A673 (cell line): ENCODE results near the gene USP48. TPM values are rescaled to one million over a fixed set of nuclear protein-coding genes. Genes with fewer than 3 reads are reported as not detected.

Source experiments
- BruUV-seq: library from RNA; stranded (reverse); fragments of 400-500 nt; replicated peaks from 2 replicates; lab custom pipeline; 2021; lab: Mats Ljungman, UMichigan
- CTCF ChIA-PET: fragments of 300-600 bp; sonication (Branson Sonifier 250); formaldehyde crosslinking; loops from one replicate; lab custom pipeline; 2022; ENCODE audit warnings: antibody characterized with exemption; lab: Charles Lee
- POLR2A ChIA-PET: fragments of 300-600 bp; sonication (Branson Sonifier 250); formaldehyde crosslinking; loops from one replicate; lab custom pipeline; 2022; ENCODE audit warnings: antibody characterized with exemption; ENCODE audit not compliant: low non-redundant PET; lab: Charles Lee
- DNase-seq: peaks from one replicate; pipeline ENCODE4 v3.0.0-alpha.2; 2015; ENCODE audit warnings: low spot score
- H3K27ac ChIP-seq: fragments of 200-600 bp; sonication (generic); 2 replicates; pipeline ENCODE4 v1.5.1; 2016; ENCODE audit warnings: mixed run types, low read depth, mild to moderate bottlenecking, mixed read lengths, antibody characterized with exemption, low read length; ENCODE audit not compliant: poor library complexity, severe bottlenecking
- H3K27me3 ChIP-seq: fragments of 200-600 bp; sonication (generic); replicated peaks from 2 replicates; pipeline ENCODE4 v1.6.1; 2017; ENCODE audit warnings: mixed run types, low read depth, mild to moderate bottlenecking, mixed read lengths, antibody characterized with exemption, low read length; ENCODE audit not compliant: insufficient read depth, poor library complexity
- H3K36me3 ChIP-seq: fragments of 200-600 bp; sonication (generic); 2 replicates; pipeline ENCODE4 v1.6.1; 2016; ENCODE audit warnings: mixed run types, mild to moderate bottlenecking, mixed read lengths, antibody characterized with exemption, low read length; ENCODE audit not compliant: insufficient read depth, poor library complexity, severe bottlenecking
- H3K4me1 ChIP-seq: fragments of 200-600 bp; sonication (generic); 2 replicates; pipeline ENCODE4 v1.6.1; 2017; ENCODE audit warnings: mixed run types, mild to moderate bottlenecking, mixed read lengths, antibody characterized with exemption, low read length; ENCODE audit not compliant: insufficient read depth, poor library complexity, severe bottlenecking
- H3K4me3 ChIP-seq: fragments of 200-600 bp; sonication (generic); 2 replicates; pipeline ENCODE4 v1.5.1; 2016; ENCODE audit warnings: low read depth, mixed run types, mild to moderate bottlenecking, mixed read lengths, low read length; ENCODE audit not compliant: poor library complexity, severe bottlenecking
- H3K9me3 ChIP-seq: fragments of 200-600 bp; sonication (generic); 2 replicates; pipeline ENCODE4 v1.6.1; 2016; ENCODE audit warnings: mixed run types, low read depth, mild to moderate bottlenecking, mixed read lengths, antibody characterized with exemption, low read length; ENCODE audit not compliant: poor library complexity, severe bottlenecking
- EZH2 ChIP-seq: fragments of 200-600 bp; sonication (generic); IDR thresholded peaks from 2 replicates; pipeline ENCODE4 v1.6.1; 2017; ENCODE audit warnings: borderline replicate concordance, low read depth, mild to moderate bottlenecking, mixed read lengths, antibody characterized with exemption, low read length; ENCODE audit not compliant: poor library complexity, severe bottlenecking
- intact Hi-C: fragments of 100-400 bp; cut with micrococcal nuclease; formaldehyde crosslinking; loops from one replicate; pipeline ENCODE4 v1.10.0; 2022; ENCODE audit not compliant: unreplicated experiment
- total RNA-seq: library from RNA; stranded (reverse); gene quantifications from 2 replicates; pipeline ENCODE4 v1.2.3, GENCODE V29; 2021
- TF ChIP-seq, protein P1 (sequence below): fragments of 300-800, 200-600 bp; sonication (generic); conservative IDR thresholded peaks from 2 replicates; pipeline ENCODE4 v1.5.1; 2017; ENCODE audit warnings: low read depth, mild to moderate bottlenecking, antibody characterized with exemption, low read length, moderate library complexity, mixed read lengths

Gene USP48
- total RNA-seq, 1 experiment from 2014 or later: 74.1 TPM

DNA sequence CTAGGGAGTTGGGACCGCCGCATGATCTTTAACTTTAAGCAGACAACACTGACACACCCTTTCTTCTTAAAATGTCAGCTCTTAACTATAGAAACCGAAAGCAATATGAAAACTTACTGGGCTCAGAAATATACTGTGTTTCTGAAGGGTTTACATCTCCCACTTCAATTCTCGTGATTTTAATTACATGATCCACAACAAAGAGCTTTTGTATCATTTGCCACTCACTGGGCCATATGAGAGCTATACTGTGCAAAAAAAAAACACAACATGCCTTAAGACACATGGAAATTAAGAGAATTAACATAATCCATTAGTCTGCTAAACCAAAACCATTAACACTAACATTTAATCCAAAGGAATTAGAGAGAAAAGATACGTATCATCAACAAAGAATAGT lies 78.8 kb downstream of the USP48 start:
- DNase-seq: no peak
- Histone ChIP-seq H3K27me3 (no peaks in the 10 kb centered on the region), H3K27ac (peak overlapping the region; percentile 15), H3K9me3 (no peaks in the 10 kb centered on the region), H3K4me3 (no peak overlapping the region), H3K4me1 (peaks cover 15% of the 10 kb centered on the region), H3K36me3 (peaks cover 49% of the 10 kb centered on the region)
- no TSS peak for BruUV-seq
- ChIA-PET CTCF (no interaction called here), POLR2A (no interaction called here)
- intact Hi-C loops: loop anchor here (5.0 kb wide), 1 partner anchor 258 kb away; no protein-coding TSS in a partner anchor
- no peak for TF ChIP-seq EZH2
- TF ChIP-seq, protein P1, sequence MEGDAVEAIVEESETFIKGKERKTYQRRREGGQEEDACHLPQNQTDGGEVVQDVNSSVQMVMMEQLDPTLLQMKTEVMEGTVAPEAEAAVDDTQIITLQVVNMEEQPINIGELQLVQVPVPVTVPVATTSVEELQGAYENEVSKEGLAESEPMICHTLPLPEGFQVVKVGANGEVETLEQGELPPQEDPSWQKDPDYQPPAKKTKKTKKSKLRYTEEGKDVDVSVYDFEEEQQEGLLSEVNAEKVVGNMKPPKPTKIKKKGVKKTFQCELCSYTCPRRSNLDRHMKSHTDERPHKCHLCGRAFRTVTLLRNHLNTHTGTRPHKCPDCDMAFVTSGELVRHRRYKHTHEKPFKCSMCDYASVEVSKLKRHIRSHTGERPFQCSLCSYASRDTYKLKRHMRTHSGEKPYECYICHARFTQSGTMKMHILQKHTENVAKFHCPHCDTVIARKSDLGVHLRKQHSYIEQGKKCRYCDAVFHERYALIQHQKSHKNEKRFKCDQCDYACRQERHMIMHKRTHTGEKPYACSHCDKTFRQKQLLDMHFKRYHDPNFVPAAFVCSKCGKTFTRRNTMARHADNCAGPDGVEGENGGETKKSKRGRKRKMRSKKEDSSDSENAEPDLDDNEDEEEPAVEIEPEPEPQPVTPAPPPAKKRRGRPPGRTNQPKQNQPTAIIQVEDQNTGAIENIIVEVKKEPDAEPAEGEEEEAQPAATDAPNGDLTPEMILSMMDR: no peak

DNA sequence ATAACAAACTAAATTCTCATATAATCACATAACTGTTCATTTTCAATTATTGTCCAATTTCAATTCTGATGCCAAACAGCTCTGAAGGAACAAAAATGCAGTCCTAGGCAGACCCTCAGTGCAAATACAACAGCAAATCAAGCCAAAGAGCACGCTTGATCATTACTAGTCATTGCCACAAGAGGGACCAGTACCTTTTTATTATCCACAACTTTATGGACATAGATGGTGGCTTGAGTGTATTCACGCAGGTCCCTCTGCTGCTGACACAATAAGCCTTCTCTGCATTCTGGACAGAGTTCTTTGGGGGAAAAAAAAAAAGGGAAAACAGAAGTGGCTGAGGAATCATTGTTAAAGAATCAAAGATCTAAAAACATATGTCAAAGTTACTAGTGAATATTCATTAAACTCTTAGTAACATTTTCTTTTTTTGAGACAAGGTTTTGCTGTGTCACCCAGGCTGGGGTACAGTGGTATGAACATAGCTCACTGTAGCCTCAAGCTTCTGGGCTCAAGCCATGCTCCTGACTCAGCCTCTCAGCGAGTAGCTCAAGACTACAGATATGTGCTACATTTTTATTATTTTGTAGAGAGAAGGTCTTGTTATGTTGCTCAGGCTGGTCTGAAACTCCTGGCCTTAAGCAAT lies 79.5 kb downstream of the USP48 start:
- no peaks in the 10 kb centered on the region for H3K9me3 ChIP-seq
- CTCF ChIA-PET: no interaction called here
- peak; percentile 60 for DNase-seq
- peak overlapping the region; percentile 15 for H3K27ac ChIP-seq
- TF ChIP-seq, protein P1: peak; percentile 59
- no peak for TF ChIP-seq EZH2
- H3K36me3 ChIP-seq: peaks cover 49% of the 10 kb centered on the region
- no peak overlapping the region for H3K4me3 ChIP-seq
- BruUV-seq: no TSS peak
- no peaks in the 10 kb centered on the region for H3K27me3 ChIP-seq
- intact Hi-C loops: loop anchor here (5.0 kb wide), 1 partner anchor 259 kb away; no protein-coding TSS in a partner anchor
- POLR2A ChIA-PET: no interaction called here
- peaks cover 15% of the 10 kb centered on the region for H3K4me1 ChIP-seq

DNA sequence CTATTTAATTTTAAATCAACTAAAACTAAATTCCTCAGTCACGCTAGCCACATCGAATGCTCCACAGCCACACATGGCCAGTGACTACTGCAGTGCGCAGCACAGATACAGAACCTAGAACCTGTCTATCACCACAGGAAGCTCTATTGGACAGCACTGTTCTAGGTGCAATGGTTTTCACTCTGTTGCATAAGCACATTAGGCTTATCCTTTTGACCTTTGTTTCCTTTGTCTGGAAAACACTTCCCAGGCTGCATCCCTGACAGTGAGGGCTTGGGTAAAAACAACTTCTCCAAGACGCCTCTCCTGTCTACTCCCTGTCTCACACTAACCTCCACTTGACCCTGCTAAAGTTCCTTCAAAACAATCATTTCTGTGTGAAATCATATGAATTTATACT lies 80.2 kb downstream of the USP48 start:
- intact Hi-C loops: loop anchor here (5.0 kb wide), 1 partner anchor 260 kb away; no protein-coding TSS in a partner anchor
- ChIA-PET POLR2A (no interaction called here), CTCF (no interaction called here)
- Histone ChIP-seq H3K4me3 (no peak overlapping the region), H3K27ac (no peak overlapping the region), H3K9me3 (no peaks in the 10 kb centered on the region), H3K27me3 (no peaks in the 10 kb centered on the region), H3K4me1 (peaks cover 15% of the 10 kb centered on the region), H3K36me3 (peaks cover 49% of the 10 kb centered on the region)
- BruUV-seq: no TSS peak
- TF ChIP-seq, protein P1: no peak
- TF ChIP-seq EZH2: no peak
- DNase-seq: no peak
